Hepatocyte (in vitro differentiated cells): ENCODE measurements around the gene CPT2. TPM values are rescaled to one million over a fixed set of nuclear protein-coding genes. Genes with fewer than 3 reads are reported as not detected.

Experiments
- DNase-seq: peaks from one replicate; pipeline ENCODE4 v3.0.0-alpha.2; 2016; ENCODE audit warnings: low spot score
- H2AFZ ChIP-seq: fragments of 200-600 bp; sonication (generic); 2 replicates; pipeline ENCODE4 v1.6.0; 2016; ENCODE audit warnings: antibody characterized with exemption, mild to moderate bottlenecking
- H3K27ac ChIP-seq: fragments of 200-600 bp; sonication (generic); 2 replicates; pipeline ENCODE4 v1.5.1; 2016; ENCODE audit warnings: mild to moderate bottlenecking
- H3K27me3 ChIP-seq: fragments of 200-600 bp; sonication (generic); 2 replicates; pipeline ENCODE4 v1.6.1; 2016
- H3K36me3 ChIP-seq: fragments of 200-600 bp; sonication (generic); replicated peaks from 2 replicates; pipeline ENCODE4 v1.5.1; 2016; ENCODE audit warnings: low read depth; ENCODE audit not compliant: insufficient read depth
- H3K4me1 ChIP-seq: fragments of 200-600 bp; sonication (generic); 2 replicates; pipeline ENCODE4 v1.5.1; 2016; ENCODE audit warnings: mild to moderate bottlenecking, moderate library complexity; ENCODE audit not compliant: insufficient read depth
- H3K4me2 ChIP-seq: fragments of 200-600 bp; sonication (generic); 2 replicates; pipeline ENCODE4 v1.6.0; 2016
- H3K4me3 ChIP-seq: fragments of 200-600 bp; sonication (generic); 2 replicates; pipeline ENCODE4 v1.5.1; 2016; ENCODE audit warnings: mild to moderate bottlenecking
- H3K79me2 ChIP-seq: fragments of 200-600 bp; sonication (generic); 2 replicates; pipeline ENCODE4 v1.6.0; 2017; ENCODE audit warnings: mild to moderate bottlenecking
- H3K9me2 ChIP-seq: fragments of 200-600 bp; sonication (generic); replicated peaks from 2 replicates; pipeline ENCODE4 v1.6.0; 2017; ENCODE audit warnings: mild to moderate bottlenecking; ENCODE audit not compliant: insufficient read depth
- H3K9me3 ChIP-seq: fragments of 200-600 bp; sonication (generic); 2 replicates; pipeline ENCODE4 v1.5.1; 2016; ENCODE audit warnings: low read depth, mild to moderate bottlenecking
- H4K20me1 ChIP-seq: fragments of 200-600 bp; sonication (generic); 2 replicates; pipeline ENCODE4 v1.6.0; 2016; ENCODE audit warnings: mild to moderate bottlenecking; ENCODE audit not compliant: insufficient read depth, poor library complexity, severe bottlenecking
- CTCF ChIP-seq: fragments of 200-600 bp; sonication (generic); IDR thresholded peaks from 2 replicates; pipeline ENCODE4 v1.5.1; 2016; ENCODE audit warnings: antibody characterized with exemption, mild to moderate bottlenecking; ENCODE audit not compliant: poor library complexity
- EZH2 ChIP-seq: fragments of 200-600 bp; sonication (generic); IDR thresholded peaks from 2 replicates; pipeline ENCODE4 v1.6.1; 2016; ENCODE audit warnings: antibody characterized with exemption, mild to moderate bottlenecking, borderline replicate concordance
- EZH2phosphoT487 ChIP-seq: fragments of 200-600 bp; sonication (generic); IDR thresholded peaks from one replicate; pipeline ENCODE4 v1.6.1; 2018; ENCODE audit warnings: antibody characterized with exemption, mild to moderate bottlenecking, low read depth, moderate library complexity; ENCODE audit not compliant: unreplicated experiment, severe bottlenecking
- WGBS: methylation state at CpG from one replicate; pipeline ENCODE4 v1.1.6; 2016; ENCODE audit warnings: low lambda C conversion rate; ENCODE audit errors: missing lambda C conversion rate; 5-methylcytosine and 5-hydroxymethylcytosine counted together
- polyA plus RNA-seq: library from polyadenylated mRNA; unstranded; fragments of >200 nt; fragmentation: Nextera tagmentation; extraction: Ambion mirVana; gene quantifications from 2 replicates; pipeline ENCODE4 v1.2.1, GENCODE V29; 2016
- total RNA-seq: library from RNA; depleted of rRNA; stranded (reverse); fragments of >200 nt; gene quantifications from 2 replicates; pipeline ENCODE4 v1.2.3, GENCODE V29; 2014

Gene CPT2
- total and polyA plus RNA-seq, 2 experiments from 2014 or later, result 25.0 to 29.1 TPM

GRCh38 chr1:53156783-53157182 lies 39.8 kb upstream of the CPT2 start:
- H3K79me2 ChIP-seq, result no peaks in the 10 kb centered on the region
- no peak overlapping the region for H3K4me2 ChIP-seq
- DNase-seq, result no peak
- H3K9me3 ChIP-seq, result no peaks in the 10 kb centered on the region
- H3K27ac ChIP-seq, result no peak overlapping the region
- H3K27me3 ChIP-seq, result no peaks in the 10 kb centered on the region
- no peak overlapping the region for H3K4me3 ChIP-seq
- TF ChIP-seq EZH2phosphoT487 (no peak), CTCF (no peak), EZH2 (no peak)
- H4K20me1 ChIP-seq, result no peaks in the 10 kb centered on the region
- no peaks in the 10 kb centered on the region for H3K9me2 ChIP-seq
- H2AFZ ChIP-seq, result no peak overlapping the region
- H3K4me1 ChIP-seq, result no peaks in the 10 kb centered on the region
- no peaks in the 10 kb centered on the region for H3K36me3 ChIP-seq
- 88% methylated on average over 3 of the region's 3 CpGs for WGBS

- TF ChIP-seq CTCF (no peak), EZH2 (no peak), EZH2phosphoT487 (no peak)
- DNase-seq, result no peak
- Histone ChIP-seq H3K4me2 (no peak overlapping the region), H3K4me3 (no peak overlapping the region), H3K9me2 (no peaks in the 10 kb centered on the region), H3K36me3 (no peaks in the 10 kb centered on the region), H3K79me2 (no peaks in the 10 kb centered on the region), H3K9me3 (no peaks in the 10 kb centered on the region), H3K27me3 (peaks cover 2% of the 10 kb centered on the region), H3K27ac (no peak overlapping the region), H4K20me1 (no peaks in the 10 kb centered on the region), H2AFZ (no peak overlapping the region), H3K4me1 (no peaks in the 10 kb centered on the region)
- 64% methylated on average over 1 of the region's 1 CpG for WGBS
These were observed 37.7 kb upstream of the CPT2 start for GRCh38 chr1:53158900-53159299.

GRCh38 chr1:53160924-53161378 lies 35.7 kb upstream of the CPT2 start:
- TF ChIP-seq EZH2phosphoT487 (no peak), CTCF (no peak), EZH2 (no peak)
- no peak overlapping the region for H3K4me3 ChIP-seq
- H3K36me3 ChIP-seq, result no peaks in the 10 kb centered on the region
- H3K27me3 ChIP-seq, result peaks cover 2% of the 10 kb centered on the region
- no peaks in the 10 kb centered on the region for H3K79me2 ChIP-seq
- H4K20me1 ChIP-seq, result no peaks in the 10 kb centered on the region
- 51% methylated on average over 2 of the region's 2 CpGs for WGBS
- H3K4me2 ChIP-seq, result no peak overlapping the region
- H2AFZ ChIP-seq, result no peak overlapping the region
- peak; percentile 52 for DNase-seq
- H3K9me3 ChIP-seq, result no peaks in the 10 kb centered on the region
- H3K9me2 ChIP-seq, result no peaks in the 10 kb centered on the region
- H3K4me1 ChIP-seq, result no peaks in the 10 kb centered on the region
- no peak overlapping the region for H3K27ac ChIP-seq

GRCh38 chr1:53162621-53163020 lies 34.0 kb upstream of the CPT2 start:
- Histone ChIP-seq H3K4me2 (no peak overlapping the region), H3K4me3 (no peak overlapping the region), H3K9me3 (no peaks in the 10 kb centered on the region), H3K9me2 (no peaks in the 10 kb centered on the region), H3K4me1 (no peaks in the 10 kb centered on the region), H3K36me3 (no peaks in the 10 kb centered on the region), H3K79me2 (no peaks in the 10 kb centered on the region), H4K20me1 (no peaks in the 10 kb centered on the region), H3K27me3 (peaks cover 2% of the 10 kb centered on the region), H3K27ac (no peak overlapping the region), H2AFZ (no peak overlapping the region)
- WGBS, result 83% methylated on average over 5 of the region's 5 CpGs
- DNase-seq, result no peak
- TF ChIP-seq EZH2, result no peak
- TF ChIP-seq EZH2phosphoT487, result no peak
- no peak for TF ChIP-seq CTCF
